ENCODE results near the gene PLXNA2.

PLXNA2 gene

GRCh38 chr1:208264469-208265121 lies 20.4 kb upstream of the PLXNA2 start:
- no peak for DNase-seq

GRCh38 chr1:208261874-208262273 lies 17.7 kb upstream of the PLXNA2 start:
- no peak for DNase-seq

GRCh38 chr1:208258277-208258676 lies 14.1 kb upstream of the PLXNA2 start:
- no peak for DNase-seq

GRCh38 chr1:208257351-208257750 lies 13.2 kb upstream of the PLXNA2 start:
- no peak for DNase-seq

- no peak for DNase-seq
Observed at GRCh38 chr1:208256556-208256955, 12.4 kb upstream of the PLXNA2 start.

GRCh38 chr1:208256091-208256490 lies 11.9 kb upstream of the PLXNA2 start:
- DNase-seq, result no peak

GRCh38 chr1:208254862-208255261 lies 10.7 kb upstream of the PLXNA2 start:
- no peak for DNase-seq

- DNase-seq, result no peak
Observed at GRCh38 chr1:208254376-208254775, 10.2 kb upstream of the PLXNA2 start.

- DNase-seq, result no peak
Observed at GRCh38 chr1:208252836-208253576, 8.8 kb upstream of the PLXNA2 start.

GRCh38 chr1:208251911-208252835 lies 8.0 kb upstream of the PLXNA2 start:
- DNase-seq, result peak; percentile 46

- no peak for DNase-seq
Observed at GRCh38 chr1:208251015-208251414, 6.8 kb upstream of the PLXNA2 start.

GRCh38 chr1:208250613-208251012 lies 6.4 kb upstream of the PLXNA2 start:
- no peak for DNase-seq

GRCh38 chr1:208248991-208249696 lies 5.0 kb upstream of the PLXNA2 start:
- DNase-seq, result no peak

- no peak for DNase-seq
Observed at GRCh38 chr1:208248307-208248801, 4.2 kb upstream of the PLXNA2 start.

- no peak for DNase-seq
Observed at GRCh38 chr1:208247696-208248095, 3.5 kb upstream of the PLXNA2 start.

- DNase-seq, result peak; percentile 64
Observed at GRCh38 chr1:208245185-208245705, 1.1 kb upstream of the PLXNA2 start.

- peak; percentile 47 for DNase-seq
Observed at GRCh38 chr1:208243527-208243966, 637 bp downstream of the PLXNA2 start.

GRCh38 chr1:208242941-208243526 lies 1.1 kb downstream of the PLXNA2 start:
- DNase-seq, result peak; percentile 54

GRCh38 chr1:208242146-208242545 lies 2.0 kb downstream of the PLXNA2 start:
- DNase-seq, result no peak

GRCh38 chr1:208241512-208241911 lies 2.7 kb downstream of the PLXNA2 start:
- DNase-seq, result no peak

GRCh38 chr1:208240662-208241355 lies 3.4 kb downstream of the PLXNA2 start:
- no peak for DNase-seq

Data from 8988T (cell line).